Naive thymus-derived CD4-positive, alpha-beta T cell (primary cell): ENCODE results near the gene SLC29A1. TPM values are rescaled to one million over a fixed set of nuclear protein-coding genes. Genes with fewer than 3 reads are reported as not detected.
"Not testable (repeated sequence)": the region's sequence is repeated elsewhere in the genome, so short reads cannot be mapped to it uniquely, and the experiment has no call there.

ENCODE experiments used
- ATAC-seq: fragments of 150-1000 bp; cut with Tn5 transposase; 2 replicates; pipeline ENCODE4 v1.10.0; 2021; ENCODE audit warnings: mild to moderate bottlenecking, moderate library complexity
- CTCF ChIA-PET: fragments of 350-600 bp; sonication (Branson Sonifier 250); formaldehyde crosslinking; loops from one replicate; lab custom pipeline; 2021; ENCODE audit warnings: antibody characterized with exemption; lab: Charles Lee
- POLR2A ChIA-PET: fragments of 350-600 bp; sonication (Branson Sonifier 250); formaldehyde crosslinking; loops from one replicate; lab custom pipeline; 2021; ENCODE audit warnings: antibody characterized with exemption, inconsistent platforms; lab: Charles Lee
- DNase-seq, 9 donors: peaks; one replicate each; pipeline versions ENCODE4 v3.0.0 to v3.0.0-alpha.2; 2020 to 2022; ENCODE audit warnings: mixed read lengths in 1 of 9
- H3K27ac ChIP-seq: one replicate; pipeline ENCODE4 v1.7.0; 2013; ENCODE audit warnings: mild to moderate bottlenecking, low read depth, low read length, moderate library complexity
- H3K27me3 ChIP-seq, 2 donors: one replicate each; pipeline ENCODE4 v1.7.0; 2013; ENCODE audit warnings: low read length in 2 of 2, mild to moderate bottlenecking in 2 of 2, moderate library complexity in 2 of 2; ENCODE audit not compliant: control insufficient read depth in 2 of 2, insufficient read depth in 2 of 2
- H3K36me3 ChIP-seq, 3 experiments: 1 replicate in 2 of 3; 2 replicates in 1 of 3; pipeline ENCODE4 v1.7.0; 2013; ENCODE audit warnings: low read length in 3 of 3, mild to moderate bottlenecking in 3 of 3, moderate library complexity in 1 of 3; ENCODE audit not compliant: insufficient read depth in 3 of 3, control insufficient read depth in 2 of 3
- H3K4me1 ChIP-seq, 2 donors: one replicate each; pipeline ENCODE4 v1.7.0; 2013; ENCODE audit warnings: low read length in 2 of 2, mild to moderate bottlenecking in 2 of 2, moderate library complexity in 1 of 2; ENCODE audit not compliant: control insufficient read depth in 2 of 2, insufficient read depth in 2 of 2
- H3K4me3 ChIP-seq: 2 replicates; pipeline ENCODE4 v1.7.0; 2013; ENCODE audit warnings: mild to moderate bottlenecking, low read length
- H3K9me3 ChIP-seq, 3 experiments: 1 replicate in 2 of 3; 2 replicates in 1 of 3; pipeline ENCODE4 v1.7.0; 2013; ENCODE audit warnings: low read length in 3 of 3; ENCODE audit not compliant: control insufficient read depth in 2 of 3
- H3K27ac Mint-ChIP-seq, 9 donors: one replicate each; pipeline ENCODE4 v1.8.0; 2020 to 2022; ENCODE audit warnings: mixed read lengths in 9 of 9, mild to moderate bottlenecking in 8 of 9, moderate library complexity in 5 of 9, inconsistent platforms in 2 of 9
- H3K27me3 Mint-ChIP-seq, 5 donors: one replicate each; pipeline ENCODE4 v1.8.0; 2021 to 2022; ENCODE audit warnings: mixed read lengths in 5 of 5, mild to moderate bottlenecking in 1 of 5
- H3K36me3 Mint-ChIP-seq, 5 donors: one replicate each; pipeline ENCODE4 v1.8.0; 2020 to 2022; ENCODE audit warnings: mixed read lengths in 5 of 5, mild to moderate bottlenecking in 3 of 5, inconsistent platforms in 1 of 5
- H3K4me1 Mint-ChIP-seq, 7 donors: one replicate each; pipeline ENCODE4 v1.8.0; 2020 to 2022; ENCODE audit warnings: mixed read lengths in 7 of 7, mild to moderate bottlenecking in 3 of 7, inconsistent platforms in 1 of 7
- H3K4me3 Mint-ChIP-seq, 10 donors: one replicate each; pipeline ENCODE4 v1.8.0; 2020 to 2022; ENCODE audit warnings: mild to moderate bottlenecking in 10 of 10, mixed read lengths in 10 of 10, moderate library complexity in 6 of 10, inconsistent platforms in 2 of 10
- H3K9me3 Mint-ChIP-seq, 11 donors: one replicate each; pipeline ENCODE4 v1.8.0; 2020 to 2022; ENCODE audit warnings: mixed read lengths in 11 of 11, mild to moderate bottlenecking in 4 of 11, inconsistent platforms in 1 of 11, moderate library complexity in 1 of 11
- intact Hi-C, 2 donors: fragments of 100-400 bp; cut with micrococcal nuclease; formaldehyde crosslinking; loops; one replicate each; pipeline ENCODE4 v1.15.1; 2023
- polyA plus RNA-seq, 2 donors: library from polyadenylated mRNA; unstranded; fragments of 300-500 nt; fragmentation: Illumina TruSeq; gene quantifications; one replicate each; pipeline ENCODE4 v1.2.3, GENCODE V29; 2021
- total RNA-seq, 6 experiments: library from RNA in 5 of 6; stranded (reverse) in 5 of 6; gene quantifications; 1 replicate in 5 of 6; 2 replicates in 1 of 6; pipeline ENCODE4 v1.2.3 and lab custom pipeline; 2021 to 2026

The SLC29A1 gene
- total and polyA plus RNA-seq, 7 experiments from 2014 or later, result 0.84 to 41.1 (median 1.8) TPM

DNA sequence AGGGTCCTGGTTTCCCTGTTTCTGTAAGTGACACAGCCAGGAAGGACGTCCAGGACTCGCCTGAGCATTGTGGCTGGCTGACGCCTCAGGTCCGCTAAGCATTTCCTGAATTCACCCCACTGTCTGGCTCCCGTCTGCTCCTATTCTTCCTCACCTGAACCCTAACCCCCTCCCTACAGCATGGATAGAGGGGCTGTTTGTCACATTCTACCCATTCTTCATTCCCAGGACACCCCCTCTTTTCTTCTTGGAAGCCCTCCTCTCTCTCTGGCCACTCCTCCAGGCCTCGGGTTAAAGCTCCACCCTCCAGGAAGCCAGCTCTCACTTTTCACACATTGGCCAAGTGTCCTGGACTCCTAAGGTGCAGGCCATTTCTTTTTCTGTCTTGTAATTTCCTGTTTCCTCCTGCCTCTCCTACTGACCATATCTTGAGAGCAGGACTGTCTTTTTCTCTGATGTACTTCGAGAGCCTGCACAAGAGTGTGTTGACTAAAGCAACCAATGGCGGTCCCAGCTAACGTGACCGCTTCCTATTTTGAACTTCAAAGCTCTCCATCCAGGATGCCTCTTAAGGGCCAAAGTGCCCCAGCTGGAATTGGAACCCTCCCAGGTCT is 30.9 kb upstream of the SLC29A1 start:
- Mint-ChIP-seq H3K27me3 (peaks cover 0 to 14% (median 6%) of the 10 kb centered on the region in 5 donors), H3K36me3 (no peaks in the 10 kb centered on the region), H3K4me1 (peaks cover 0 to 10% (median 0%) of the 10 kb centered on the region in 7 donors), H3K9me3 (no peaks in the 10 kb centered on the region), H3K4me3 (no peak overlapping the region), H3K27ac (no peak overlapping the region)
- Histone ChIP-seq H3K4me3 (no peak overlapping the region), H3K36me3 (no peaks in the 10 kb centered on the region), H3K27ac (no peak overlapping the region), H3K27me3 (no peaks in the 10 kb centered on the region), H3K4me1 (no peaks in the 10 kb centered on the region), H3K9me3 (no peaks in the 10 kb centered on the region)
- ChIA-PET POLR2A (interaction anchor here (0.6 kb wide), 1 partner anchor 152 kb away, joined by 3 read pairs; no protein-coding TSS in a partner anchor), CTCF (no interaction called here)
- no peak for DNase-seq
- ATAC-seq, result no peak
- intact Hi-C loops, result no loop called here

GRCh38 chr6:44193307-44193910 is 30.0 kb upstream of the SLC29A1 start:
- intact Hi-C loops, result no loop called here
- DNase-seq (no peak), ATAC-seq (no peak)
- Mint-ChIP-seq H3K4me3 (no peak overlapping the region), H3K27ac (no peak overlapping the region), H3K36me3 (no peaks in the 10 kb centered on the region), H3K4me1 (peaks cover 0 to 10% (median 0%) of the 10 kb centered on the region in 7 donors), H3K27me3 (peaks cover 0 to 14% (median 6%) of the 10 kb centered on the region in 5 donors), H3K9me3 (no peaks in the 10 kb centered on the region)
- H3K4me3 ChIP-seq, result no peak overlapping the region
- no peaks in the 10 kb centered on the region for H3K4me1 ChIP-seq
- POLR2A ChIA-PET, result interaction anchor here (0.7 kb wide), 1 partner anchor 251 kb away, joined by 4 read pairs; no protein-coding TSS in a partner anchor
- CTCF ChIA-PET, result interaction anchor here (0.6 kb wide), 1 partner anchor 50 kb away, joined by 3 read pairs; no protein-coding TSS in a partner anchor
- H3K27ac ChIP-seq, result no peak overlapping the region
- H3K36me3 ChIP-seq, result no peaks in the 10 kb centered on the region
- no peaks in the 10 kb centered on the region for H3K9me3 ChIP-seq
- no peaks in the 10 kb centered on the region for H3K27me3 ChIP-seq

GRCh38 chr6:44194326-44194725 is 29.1 kb upstream of the SLC29A1 start:
- Mint-ChIP-seq H3K4me3 (no peak overlapping the region), H3K4me1 (peaks cover 0 to 10% (median 0%) of the 10 kb centered on the region in 7 donors), H3K27ac (no peak overlapping the region), H3K9me3 (no peaks in the 10 kb centered on the region), H3K27me3 (peaks cover 0 to 16% (median 9%) of the 10 kb centered on the region in 5 donors), H3K36me3 (no peaks in the 10 kb centered on the region)
- intact Hi-C loops, result no loop called here
- no peaks in the 10 kb centered on the region for H3K27me3 ChIP-seq
- H3K4me1 ChIP-seq, result no peaks in the 10 kb centered on the region
- no peak overlapping the region for H3K4me3 ChIP-seq
- no peaks in the 10 kb centered on the region for H3K9me3 ChIP-seq
- ChIA-PET POLR2A (no interaction called here), CTCF (no interaction called here)
- ATAC-seq, result no peak
- no peak overlapping the region for H3K27ac ChIP-seq
- no peaks in the 10 kb centered on the region for H3K36me3 ChIP-seq
- no peak for DNase-seq

- H3K9me3 Mint-ChIP-seq, H3K27ac ChIP-seq, H3K4me3 ChIP-seq, H3K27ac Mint-ChIP-seq, POLR2A ChIA-PET, intact Hi-C loops, H3K36me3 Mint-ChIP-seq, H3K4me3 Mint-ChIP-seq, ATAC-seq, H3K27me3 ChIP-seq, CTCF ChIA-PET, H3K36me3 ChIP-seq, H3K4me1 ChIP-seq, DNase-seq, H3K9me3 ChIP-seq: not testable (repeated sequence)
- H3K27me3 Mint-ChIP-seq, result peaks cover 0 to 20% (median 9%) of the 10 kb centered on the region in 5 donors
- peaks cover 0 to 10% (median 0%) of the 10 kb centered on the region in 7 donors for H3K4me1 Mint-ChIP-seq
Observed at GRCh38 chr6:44196351-44196750, 27.0 kb upstream of the SLC29A1 start.

DNA sequence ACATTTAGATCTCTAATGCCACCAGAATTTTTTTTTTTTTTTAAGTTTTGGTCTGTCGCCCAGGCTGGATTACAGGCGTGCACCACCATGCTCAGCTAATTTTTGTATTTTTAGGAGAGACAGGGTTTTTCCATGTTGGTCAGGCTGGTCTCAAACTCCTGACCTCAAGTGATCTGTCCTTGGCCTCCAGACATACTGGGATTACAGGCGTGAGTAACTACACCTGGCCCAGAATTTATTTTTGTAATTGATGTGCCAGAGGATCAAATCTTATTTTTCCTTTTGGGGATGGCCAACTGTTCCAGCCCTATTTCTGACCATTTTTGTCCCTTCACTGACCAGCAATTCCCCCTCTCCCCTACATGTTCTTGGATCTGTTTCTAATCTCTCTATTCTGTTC is 24.7 kb upstream of the SLC29A1 start:
- ChIA-PET POLR2A (no interaction called here), CTCF (no interaction called here)
- peaks cover 0 to 16% (median 4%) of the 10 kb centered on the region in 5 donors for H3K27me3 Mint-ChIP-seq
- no peaks in the 10 kb centered on the region for H3K9me3 ChIP-seq
- no peaks in the 10 kb centered on the region for H3K9me3 Mint-ChIP-seq
- H3K27ac ChIP-seq, result no peak overlapping the region
- H3K36me3 Mint-ChIP-seq, result no peaks in the 10 kb centered on the region
- intact Hi-C loops, result no loop called here
- ATAC-seq (no peak), DNase-seq (no peak)
- H3K36me3 ChIP-seq, result no peaks in the 10 kb centered on the region
- no peak overlapping the region for H3K4me3 Mint-ChIP-seq
- H3K27me3 ChIP-seq, result no peaks in the 10 kb centered on the region
- no peaks in the 10 kb centered on the region for H3K4me1 Mint-ChIP-seq
- H3K4me1 ChIP-seq, result no peaks in the 10 kb centered on the region
- no peak overlapping the region for H3K27ac Mint-ChIP-seq
- H3K4me3 ChIP-seq, result no peak overlapping the region

- Mint-ChIP-seq H3K27me3 (peaks cover 0 to 15% (median 4%) of the 10 kb centered on the region in 5 donors), H3K4me3 (no peak overlapping the region), H3K36me3 (no peaks in the 10 kb centered on the region), H3K4me1 (no peaks in the 10 kb centered on the region), H3K9me3 (no peaks in the 10 kb centered on the region), H3K27ac (no peak overlapping the region)
- ChIA-PET POLR2A (no interaction called here), CTCF (no interaction called here)
- no peaks in the 10 kb centered on the region for H3K27me3 ChIP-seq
- DNase-seq (no peak), ATAC-seq (no peak)
- H3K27ac ChIP-seq, result no peak overlapping the region
- intact Hi-C loops, result no loop called here
- no peaks in the 10 kb centered on the region for H3K36me3 ChIP-seq
- no peaks in the 10 kb centered on the region for H3K9me3 ChIP-seq
- H3K4me1 ChIP-seq, result no peaks in the 10 kb centered on the region
- no peak overlapping the region for H3K4me3 ChIP-seq
Observed at GRCh38 chr6:44199883-44200282, 23.5 kb upstream of the SLC29A1 start.

GRCh38 chr6:44201200-44201599 is 22.2 kb upstream of the SLC29A1 start:
- Mint-ChIP-seq H3K27me3 (peaks cover 0 to 13% (median 4%) of the 10 kb centered on the region in 5 donors), H3K36me3 (no peaks in the 10 kb centered on the region), H3K9me3 (no peaks in the 10 kb centered on the region), H3K4me3 (no peak overlapping the region), H3K27ac (no peak overlapping the region), H3K4me1 (no peaks in the 10 kb centered on the region)
- intact Hi-C loops, result no loop called here
- Histone ChIP-seq H3K27ac (no peak overlapping the region), H3K4me1 (no peaks in the 10 kb centered on the region), H3K27me3 (no peaks in the 10 kb centered on the region), H3K4me3 (no peak overlapping the region), H3K9me3 (no peaks in the 10 kb centered on the region), H3K36me3 (no peaks in the 10 kb centered on the region)
- ATAC-seq, result no peak
- DNase-seq, result no peak
- POLR2A ChIA-PET, result no interaction called here
- CTCF ChIA-PET, result no interaction called here
